ENCODE results near the gene BTG1.
"Not testable (repeated sequence)": the region's sequence is repeated elsewhere in the genome, so short reads cannot be mapped to it uniquely, and the experiment has no call there.

The BTG1 gene

DNA sequence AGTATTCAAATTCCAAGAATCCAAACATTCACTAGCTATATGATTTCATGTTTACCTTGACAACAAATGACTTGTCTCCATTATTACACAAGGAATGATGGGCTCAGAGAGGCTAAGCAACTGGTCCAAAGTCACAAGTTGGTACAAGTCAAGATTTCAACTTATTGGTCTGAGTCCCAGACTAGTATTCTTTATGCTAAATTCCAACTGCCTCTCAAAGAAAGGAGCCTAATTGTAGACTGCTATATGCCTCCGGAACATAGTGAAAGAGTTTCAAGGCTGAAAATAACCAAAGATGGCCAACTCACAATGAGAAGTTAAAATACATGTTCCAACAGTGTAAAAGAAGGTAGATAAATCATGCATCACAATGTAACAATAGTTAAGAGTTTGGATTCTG, 7.5 kb downstream of the BTG1 start:
- POLR2A ChIA-PET (ENCODE audit: low non-redundant PET), result no interaction called here
- CTCF ChIA-PET, result interaction anchor here (0.7 kb wide), 1 partner anchor 64 kb away, joined by 3 read pairs; no protein-coding TSS in a partner anchor
- H3K27ac ChIP-seq, result no peak overlapping the region
- TF ChIP-seq, protein P1, sequence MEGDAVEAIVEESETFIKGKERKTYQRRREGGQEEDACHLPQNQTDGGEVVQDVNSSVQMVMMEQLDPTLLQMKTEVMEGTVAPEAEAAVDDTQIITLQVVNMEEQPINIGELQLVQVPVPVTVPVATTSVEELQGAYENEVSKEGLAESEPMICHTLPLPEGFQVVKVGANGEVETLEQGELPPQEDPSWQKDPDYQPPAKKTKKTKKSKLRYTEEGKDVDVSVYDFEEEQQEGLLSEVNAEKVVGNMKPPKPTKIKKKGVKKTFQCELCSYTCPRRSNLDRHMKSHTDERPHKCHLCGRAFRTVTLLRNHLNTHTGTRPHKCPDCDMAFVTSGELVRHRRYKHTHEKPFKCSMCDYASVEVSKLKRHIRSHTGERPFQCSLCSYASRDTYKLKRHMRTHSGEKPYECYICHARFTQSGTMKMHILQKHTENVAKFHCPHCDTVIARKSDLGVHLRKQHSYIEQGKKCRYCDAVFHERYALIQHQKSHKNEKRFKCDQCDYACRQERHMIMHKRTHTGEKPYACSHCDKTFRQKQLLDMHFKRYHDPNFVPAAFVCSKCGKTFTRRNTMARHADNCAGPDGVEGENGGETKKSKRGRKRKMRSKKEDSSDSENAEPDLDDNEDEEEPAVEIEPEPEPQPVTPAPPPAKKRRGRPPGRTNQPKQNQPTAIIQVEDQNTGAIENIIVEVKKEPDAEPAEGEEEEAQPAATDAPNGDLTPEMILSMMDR (conservative IDR thresholded peaks at IDR 0.05; ENCODE audit: low read depth), result no peak
- peak; percentile 39 for DNase-seq (ENCODE audit: low spot score)

DNA sequence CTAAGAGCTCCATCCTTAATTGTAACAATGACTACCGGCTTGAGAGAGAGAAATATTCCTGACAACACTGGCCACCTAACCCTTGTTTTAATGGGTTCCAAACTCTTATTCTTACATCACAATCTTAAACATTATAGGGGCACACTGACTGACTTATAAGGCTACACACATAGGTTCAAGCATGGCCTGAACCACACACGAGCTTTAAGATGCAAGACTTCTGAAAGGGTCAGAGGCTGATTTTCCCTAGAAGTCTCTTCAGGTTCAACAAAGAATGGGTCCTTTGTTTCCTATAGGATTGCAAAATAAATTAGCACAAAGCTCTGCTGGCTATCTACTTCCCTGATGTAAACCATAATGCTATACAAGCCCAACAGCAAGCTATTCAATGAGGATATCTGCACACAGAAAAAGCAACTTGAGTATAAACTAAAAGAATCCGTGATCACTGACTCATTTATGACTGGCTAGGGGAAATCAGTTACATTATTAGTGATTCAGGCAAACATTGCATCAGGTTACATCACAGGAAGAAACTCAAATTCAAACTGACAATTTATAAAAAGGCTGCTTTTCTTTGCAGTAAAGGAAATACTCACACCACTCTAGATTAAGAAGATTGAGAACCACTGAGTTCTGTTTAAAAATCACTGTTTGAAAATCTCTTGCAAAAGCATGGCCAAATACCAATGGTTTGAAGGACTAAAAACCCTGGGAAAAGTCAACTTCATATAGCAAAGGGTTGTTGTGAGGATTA, 8.5 kb downstream of the BTG1 start:
- TF ChIP-seq, protein P1 (conservative IDR thresholded peaks at IDR 0.05; ENCODE audit: low read depth), result no peak
- CTCF ChIA-PET, result interaction anchor here (1.1 kb wide), 1 partner anchor 755 kb away, joined by 5 read pairs; no protein-coding TSS in a partner anchor
- H3K27ac ChIP-seq, result no peak overlapping the region
- DNase-seq (ENCODE audit: low spot score), result peak; percentile 72
- POLR2A ChIA-PET (ENCODE audit: low non-redundant PET), result no interaction called here

DNA sequence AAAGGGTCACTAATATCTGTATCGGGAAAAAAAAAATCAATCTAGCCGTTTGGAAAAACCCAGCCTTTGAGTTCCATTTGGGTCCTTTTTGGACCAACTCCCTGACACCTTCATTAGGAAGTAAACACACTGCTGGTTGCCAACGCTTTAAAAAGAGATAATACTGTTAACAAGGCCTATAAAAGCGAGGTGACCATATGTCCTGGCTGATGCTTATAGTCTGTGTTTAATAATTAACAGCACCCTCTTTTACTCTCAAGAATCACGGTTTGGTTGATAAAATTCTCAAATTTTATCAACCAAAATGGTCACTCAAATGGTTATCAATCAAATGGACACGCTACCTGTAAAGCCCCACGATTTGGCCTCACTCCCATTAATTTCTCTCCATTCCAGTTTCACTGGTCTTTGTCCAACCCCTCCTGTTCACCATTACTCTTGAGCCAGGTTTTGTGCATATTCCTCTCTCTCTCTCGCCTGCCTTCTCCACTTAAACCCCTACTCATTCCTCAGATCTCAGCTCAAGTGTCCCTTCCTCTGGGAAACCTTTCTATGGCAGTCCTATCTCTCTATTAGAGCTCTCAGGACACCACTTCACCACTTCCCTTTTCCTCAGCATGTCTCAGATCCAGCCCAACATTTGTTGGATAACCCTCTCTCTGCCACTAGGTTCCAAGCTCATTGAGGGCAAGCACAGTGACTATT, 9.5 kb downstream of the BTG1 start:
- POLR2A ChIA-PET (ENCODE audit: low non-redundant PET), result no interaction called here
- no peak overlapping the region for H3K27ac ChIP-seq
- CTCF ChIA-PET, result interaction anchor here (0.7 kb wide), 1 partner anchor 30 kb away, joined by 4 read pairs; no protein-coding TSS in a partner anchor
- TF ChIP-seq, protein P1 (conservative IDR thresholded peaks at IDR 0.05; ENCODE audit: low read depth), result no peak
- no peak for DNase-seq (ENCODE audit: low spot score)

DNA sequence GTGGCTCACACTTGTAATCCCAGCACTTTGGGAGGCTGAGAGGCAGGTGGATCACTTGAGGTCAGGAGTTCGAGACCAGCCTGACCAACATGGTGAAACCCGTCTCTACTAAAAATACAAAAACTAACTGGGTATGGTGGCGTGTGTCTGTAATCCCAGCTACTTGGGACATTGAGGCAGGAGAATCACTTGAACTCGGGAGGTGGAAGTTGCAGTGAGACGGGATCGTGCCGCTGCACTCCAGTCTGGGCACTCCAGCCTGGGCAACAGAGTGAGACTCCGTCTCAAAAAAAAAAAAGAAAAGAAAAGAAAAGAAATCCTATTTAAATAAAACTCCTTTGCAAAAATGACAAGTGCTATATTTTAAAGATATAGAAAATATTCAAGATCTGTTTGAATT, 10.1 kb downstream of the BTG1 start:
- peak overlapping the region; percentile 73 for H3K27ac ChIP-seq
- POLR2A ChIA-PET (ENCODE audit: low non-redundant PET); DNase-seq (ENCODE audit: low spot score): not testable (repeated sequence)
- CTCF ChIA-PET, result interaction anchor here (0.7 to 1.3 kb wide), 2 partner anchors 8 to 30 kb away, joined by 4 read pairs; no protein-coding TSS in a partner anchor

DNA sequence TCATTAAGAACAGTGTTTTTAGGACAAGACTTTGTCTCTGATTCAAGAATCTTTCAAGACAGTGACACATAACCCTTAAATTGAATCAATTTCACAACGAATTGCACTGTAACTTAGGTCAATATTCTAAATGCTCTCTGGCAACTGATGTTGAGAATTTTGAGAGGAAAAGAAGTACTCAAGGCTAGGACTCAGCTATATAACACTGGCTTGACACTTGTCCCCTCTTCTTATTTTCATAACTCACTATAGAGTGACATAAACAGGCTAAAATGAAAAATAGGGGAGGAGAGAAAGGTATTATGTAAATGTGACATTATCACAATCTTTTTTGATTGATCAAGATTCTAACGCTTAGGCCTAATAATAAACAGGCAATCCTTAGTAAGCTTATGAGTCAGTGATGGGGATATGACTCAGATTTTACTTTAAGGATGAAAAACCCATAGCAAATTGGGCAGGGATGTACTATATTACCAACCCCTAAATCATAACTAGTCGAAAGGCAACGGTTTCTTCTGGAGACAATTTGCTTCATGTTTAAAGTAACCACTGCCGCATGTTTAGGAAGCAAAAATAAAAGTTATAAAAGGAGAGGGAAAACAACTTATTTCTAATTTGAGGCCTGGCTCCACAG, 10.9 kb downstream of the BTG1 start:
- POLR2A ChIA-PET (ENCODE audit: low non-redundant PET), result no interaction called here

DNA sequence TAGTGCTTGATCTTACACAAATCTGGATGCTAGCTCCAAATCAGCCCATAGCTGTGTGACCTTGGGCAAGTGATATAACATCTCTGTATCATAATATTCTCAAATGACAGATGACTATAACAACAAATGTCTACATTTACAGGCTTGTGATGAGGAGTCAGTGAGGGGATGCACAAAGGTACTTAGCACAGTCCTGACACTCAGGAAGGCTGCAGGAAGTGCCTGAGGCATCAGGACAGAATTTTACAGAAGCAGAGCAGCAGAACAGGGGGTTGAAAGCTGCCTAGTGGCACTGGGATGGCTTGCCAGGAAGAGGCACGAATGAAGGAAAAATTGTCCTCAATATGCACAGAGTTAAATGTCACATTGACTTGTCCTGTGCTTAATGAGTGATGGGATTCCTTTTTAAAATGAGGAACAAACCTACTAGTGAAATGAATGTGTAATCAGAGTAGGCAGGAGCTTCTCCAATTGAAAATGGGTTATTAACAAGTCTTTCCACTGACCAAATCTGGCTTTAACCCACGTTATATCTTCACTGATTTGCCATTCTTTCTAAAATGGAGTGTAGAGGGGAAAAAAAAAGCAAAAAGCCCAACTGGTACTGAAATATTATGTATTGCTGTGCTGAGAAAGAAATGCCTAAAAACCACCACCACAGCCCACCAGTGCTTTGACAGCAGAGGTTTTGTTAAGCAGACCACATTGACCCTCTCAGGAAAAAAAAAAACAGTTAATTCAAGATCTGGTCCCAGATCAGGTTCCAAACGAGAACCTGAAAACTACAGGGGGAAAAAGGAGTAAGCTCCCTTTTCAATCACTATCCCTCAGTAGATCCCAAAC, 11.6 kb downstream of the BTG1 start:
- ChIA-PET POLR2A (ENCODE audit: low non-redundant PET) (no interaction called here), CTCF (interaction anchor here (1.3 kb wide), 1 partner anchor 10 kb away, joined by 4 read pairs; no protein-coding TSS in a partner anchor)
- TF ChIP-seq, protein P1 (conservative IDR thresholded peaks at IDR 0.05; ENCODE audit: low read depth), result no peak
- H3K27ac ChIP-seq, result peak overlapping the region; percentile 28; the same call in 1 of the 2 replicates
- DNase-seq (ENCODE audit: low spot score), result no peak

More for the DNA sequence above, 10.9 kb downstream of the BTG1 start:
- H3K27ac ChIP-seq, result no peak overlapping the region
- TF ChIP-seq, protein P1 (conservative IDR thresholded peaks at IDR 0.05; ENCODE audit: low read depth), result no peak
- peak; percentile 65 for DNase-seq (ENCODE audit: low spot score)
- CTCF ChIA-PET, result interaction anchor here (1.3 kb wide), 1 partner anchor 9 kb away, joined by 4 read pairs; no protein-coding TSS in a partner anchor
